Stimulated activated CD4-positive, alpha-beta T cell treated with anti-CD3 and anti-CD28 coated beads, Interleukin-12 subunit alpha, Interleukin-12 subunit beta, amount 100 ng/mL, for 24 hours (primary cell): ENCODE data around the gene USP24.
"Not testable (repeated sequence)": the region's sequence is repeated elsewhere in the genome, so short reads cannot be mapped to it uniquely, and the experiment has no call there.

Source experiments
- DNase-seq, 2 experiments: peaks; one replicate each; pipeline ENCODE4 v3.0.0-alpha.2; 2020; ENCODE audit warnings: low read depth in 2 of 2

Gene USP24

GRCh38 chr1:55196433-55197035, 18.6 kb downstream of the USP24 start:
- no peak for DNase-seq

GRCh38 chr1:55195521-55196233, 19.5 kb downstream of the USP24 start:
- DNase-seq = no peak

- no peak for DNase-seq
Measured at GRCh38 chr1:55194851-55195250, 20.3 kb downstream of the USP24 start.

GRCh38 chr1:55192093-55192492, 23.1 kb downstream of the USP24 start:
- no peak for DNase-seq

- DNase-seq = not testable (repeated sequence)
Measured at GRCh38 chr1:55191219-55191952, 23.8 kb downstream of the USP24 start.

GRCh38 chr1:55190109-55190508, 25.1 kb downstream of the USP24 start:
- no peak for DNase-seq

- no peak for DNase-seq
Measured at GRCh38 chr1:55188909-55189308, 26.3 kb downstream of the USP24 start.

GRCh38 chr1:55185832-55186231, 29.3 kb downstream of the USP24 start:
- DNase-seq = no peak

- no peak for DNase-seq
Measured at GRCh38 chr1:55184859-55185258, 30.3 kb downstream of the USP24 start.

GRCh38 chr1:55181666-55182065, 33.5 kb downstream of the USP24 start:
- no peak for DNase-seq

- no peak for DNase-seq
Measured at GRCh38 chr1:55180075-55180670, 35.0 kb downstream of the USP24 start.

- no peak for DNase-seq
Measured at GRCh38 chr1:55179177-55179835, 35.9 kb downstream of the USP24 start.

- no peak for DNase-seq
Measured at GRCh38 chr1:55172687-55173086, 42.5 kb downstream of the USP24 start.

- no peak for DNase-seq
Measured at GRCh38 chr1:55172272-55172671, 42.9 kb downstream of the USP24 start.

GRCh38 chr1:55171694-55172093, 43.5 kb downstream of the USP24 start:
- no peak for DNase-seq

- DNase-seq = no peak
Measured at GRCh38 chr1:55170426-55170825, 44.7 kb downstream of the USP24 start.

- DNase-seq = no peak
Measured at GRCh38 chr1:55169126-55169525, 46.0 kb downstream of the USP24 start.

GRCh38 chr1:55168353-55168752, 46.8 kb downstream of the USP24 start:
- DNase-seq = no peak

GRCh38 chr1:55167224-55167871, 47.8 kb downstream of the USP24 start:
- no peak for DNase-seq

- DNase-seq = no peak
Measured at GRCh38 chr1:55164906-55165305, 50.3 kb downstream of the USP24 start.

GRCh38 chr1:55159571-55159970, 55.6 kb downstream of the USP24 start:
- no peak for DNase-seq

GRCh38 chr1:55156608-55157007, 58.6 kb downstream of the USP24 start:
- DNase-seq = no peak
